ENCODE data around the gene TOP1. TPM values are rescaled to one million over a fixed set of nuclear protein-coding genes. Genes with fewer than 3 reads are reported as not detected.

Gene TOP1
- total RNA-seq, 6 experiments from 2014 or later = 17.3 to 29.7 (median 25.5) TPM

- no peak for DNase-seq
- no peak overlapping the region for H3K4me3 ChIP-seq
- WGBS (ENCODE audit: insufficient coverage, low coverage, low lambda C conversion rate, missing lambda C conversion rate) = 69% methylated on average over 3 of the region's 3 CpGs
- no peaks in the 10 kb centered on the region for H3K36me3 ChIP-seq
- no peak for ATAC-seq
- TF ChIP-seq POLR2A (IDR thresholded peaks at IDR 0.05) = no peak
- TF ChIP-seq, protein P1, sequence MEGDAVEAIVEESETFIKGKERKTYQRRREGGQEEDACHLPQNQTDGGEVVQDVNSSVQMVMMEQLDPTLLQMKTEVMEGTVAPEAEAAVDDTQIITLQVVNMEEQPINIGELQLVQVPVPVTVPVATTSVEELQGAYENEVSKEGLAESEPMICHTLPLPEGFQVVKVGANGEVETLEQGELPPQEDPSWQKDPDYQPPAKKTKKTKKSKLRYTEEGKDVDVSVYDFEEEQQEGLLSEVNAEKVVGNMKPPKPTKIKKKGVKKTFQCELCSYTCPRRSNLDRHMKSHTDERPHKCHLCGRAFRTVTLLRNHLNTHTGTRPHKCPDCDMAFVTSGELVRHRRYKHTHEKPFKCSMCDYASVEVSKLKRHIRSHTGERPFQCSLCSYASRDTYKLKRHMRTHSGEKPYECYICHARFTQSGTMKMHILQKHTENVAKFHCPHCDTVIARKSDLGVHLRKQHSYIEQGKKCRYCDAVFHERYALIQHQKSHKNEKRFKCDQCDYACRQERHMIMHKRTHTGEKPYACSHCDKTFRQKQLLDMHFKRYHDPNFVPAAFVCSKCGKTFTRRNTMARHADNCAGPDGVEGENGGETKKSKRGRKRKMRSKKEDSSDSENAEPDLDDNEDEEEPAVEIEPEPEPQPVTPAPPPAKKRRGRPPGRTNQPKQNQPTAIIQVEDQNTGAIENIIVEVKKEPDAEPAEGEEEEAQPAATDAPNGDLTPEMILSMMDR (IDR thresholded peaks at IDR 0.05) = no peak
- intact Hi-C loops (cut with DNase I) = no loop called here
- no peaks in the 10 kb centered on the region for H3K9me3 ChIP-seq
- H3K27me3 ChIP-seq = no peaks in the 10 kb centered on the region
- no peaks in the 10 kb centered on the region for H3K4me1 ChIP-seq
- H3K27ac ChIP-seq = no peak overlapping the region
Observed at GRCh38 chr20:41009946-41010345, 18.7 kb upstream of the TOP1 start.

DNA sequence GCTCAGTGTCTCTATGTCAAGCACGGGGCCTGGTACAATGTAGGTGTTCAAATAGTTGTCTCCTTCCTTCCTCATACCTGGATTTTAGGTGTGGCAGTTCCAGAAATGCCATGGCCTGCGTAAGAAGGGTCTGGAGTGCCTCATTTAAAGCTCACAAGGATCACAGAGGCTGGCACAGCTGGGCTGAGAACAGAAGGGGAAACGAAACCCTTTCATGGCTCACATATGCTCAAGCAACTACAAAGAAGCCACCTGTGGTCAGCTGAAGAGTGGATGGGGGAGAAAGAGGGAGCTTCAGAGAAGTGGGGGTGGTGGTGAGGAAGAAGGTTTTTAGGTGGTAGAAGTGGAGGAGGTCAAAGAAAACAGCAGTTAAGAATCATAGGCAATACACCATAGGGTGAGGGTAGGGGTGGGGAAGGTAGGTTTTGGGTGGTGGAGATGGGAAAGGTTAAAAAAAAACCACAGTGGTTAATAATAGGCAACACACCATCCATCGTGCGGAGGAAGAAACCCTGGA lies 17.0 kb upstream of the TOP1 start:
- ATAC-seq = no peak
- H3K36me3 ChIP-seq = no peaks in the 10 kb centered on the region
- H3K27me3 ChIP-seq = no peaks in the 10 kb centered on the region
- no peak for TF ChIP-seq POLR2A (IDR thresholded peaks at IDR 0.05)
- TF ChIP-seq, protein P1 (IDR thresholded peaks at IDR 0.05) = no peak
- no peaks in the 10 kb centered on the region for H3K4me1 ChIP-seq
- H3K9me3 ChIP-seq = no peaks in the 10 kb centered on the region
- intact Hi-C loops (cut with DNase I) = no loop called here
- H3K27ac ChIP-seq = no peak overlapping the region
- no peak for DNase-seq
- 61% methylated on average over 4 of the region's 5 CpGs for WGBS (ENCODE audit: insufficient coverage, low coverage, low lambda C conversion rate, missing lambda C conversion rate)
- no peak overlapping the region for H3K4me3 ChIP-seq

DNA sequence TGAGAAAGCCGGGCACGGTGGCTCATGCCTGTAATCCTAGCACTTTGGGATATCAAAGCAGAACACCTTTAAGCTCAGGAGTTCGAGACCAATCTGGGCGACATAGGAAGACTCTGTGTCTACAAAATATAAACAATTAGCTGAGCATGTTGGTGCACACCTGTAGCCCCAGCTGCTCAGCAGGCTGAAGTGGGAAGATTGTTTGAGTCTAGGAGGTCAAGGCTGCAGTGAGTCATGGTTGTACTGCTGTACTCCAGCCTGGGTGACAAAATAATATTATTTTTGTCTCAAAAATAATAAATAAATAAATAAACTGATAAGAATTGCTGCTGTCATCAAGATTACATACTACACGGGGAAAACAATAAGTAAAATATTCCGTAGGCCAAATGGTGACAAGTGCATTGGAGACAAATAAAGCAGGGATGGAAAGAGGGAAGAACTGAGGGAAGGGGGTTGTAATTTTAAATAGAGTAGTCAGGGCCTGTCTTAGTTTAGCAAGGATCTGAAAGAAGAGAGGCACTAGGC lies 14.0 kb upstream of the TOP1 start:
- no peak overlapping the region for H3K27ac ChIP-seq
- H3K27me3 ChIP-seq = no peaks in the 10 kb centered on the region
- no peak for TF ChIP-seq POLR2A (IDR thresholded peaks at IDR 0.05)
- intact Hi-C loops (cut with DNase I) = no loop called here
- no peak overlapping the region for H3K4me3 ChIP-seq
- WGBS (ENCODE audit: insufficient coverage, low coverage, low lambda C conversion rate, missing lambda C conversion rate) = 88% methylated on average over 6 of the region's 6 CpGs
- H3K36me3 ChIP-seq = no peaks in the 10 kb centered on the region
- no peaks in the 10 kb centered on the region for H3K4me1 ChIP-seq
- DNase-seq (no peak), ATAC-seq (no peak)
- no peaks in the 10 kb centered on the region for H3K9me3 ChIP-seq

DNA sequence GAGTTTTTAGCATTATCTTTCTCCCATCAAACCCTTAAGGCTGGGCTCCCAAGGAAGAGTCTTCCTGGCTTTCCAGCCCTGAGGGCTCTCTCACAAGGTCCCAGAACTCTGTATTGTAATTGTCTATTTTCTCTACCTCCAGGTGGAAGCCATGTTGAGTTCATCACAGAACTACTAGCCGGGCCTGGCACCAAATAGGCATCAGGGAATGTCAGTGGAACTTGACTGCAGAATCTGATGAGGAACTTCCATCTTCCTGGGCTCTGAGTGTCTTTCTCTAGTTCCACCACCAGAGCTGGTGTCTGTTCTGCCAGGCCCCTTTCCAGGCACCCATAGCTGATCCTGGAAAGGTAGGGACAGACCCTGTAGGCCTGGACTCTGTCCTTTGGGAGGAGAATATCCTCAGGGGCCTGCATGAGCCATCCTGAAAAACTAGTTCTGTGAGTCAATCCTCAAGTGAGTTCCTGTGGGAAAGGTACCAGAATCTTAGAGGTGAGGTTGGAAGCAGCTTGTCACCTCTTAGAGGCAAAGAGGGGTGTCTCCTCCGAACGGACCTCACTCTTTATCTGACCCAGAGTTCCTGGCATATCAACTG lies 11.1 kb upstream of the TOP1 start:
- Histone ChIP-seq H3K27ac (no peak overlapping the region), H3K36me3 (no peaks in the 10 kb centered on the region), H3K4me1 (no peaks in the 10 kb centered on the region), H3K9me3 (no peaks in the 10 kb centered on the region), H3K4me3 (no peak overlapping the region), H3K27me3 (no peaks in the 10 kb centered on the region)
- DNase-seq = no peak
- TF ChIP-seq, protein P1 (IDR thresholded peaks at IDR 0.05) = no peak
- TF ChIP-seq POLR2A (IDR thresholded peaks at IDR 0.05) = no peak
- 50% methylated on average over 1 of the region's 3 CpGs for WGBS (ENCODE audit: insufficient coverage, low coverage, low lambda C conversion rate, missing lambda C conversion rate)
- intact Hi-C loops (cut with DNase I) = no loop called here
- ATAC-seq = no peak

- H3K27ac ChIP-seq = no peak overlapping the region
- no peak overlapping the region for H3K4me3 ChIP-seq
Observed at GRCh38 chr20:41018153-41018552, 10.5 kb upstream of the TOP1 start.

More at GRCh38 chr20:41018153-41018552, 10.5 kb upstream of the TOP1 start:
- H3K36me3 ChIP-seq = no peaks in the 10 kb centered on the region
- WGBS (ENCODE audit: insufficient coverage, low coverage, low lambda C conversion rate, missing lambda C conversion rate) = 79% methylated on average over 2 of the region's 2 CpGs
- no peaks in the 10 kb centered on the region for H3K4me1 ChIP-seq
- intact Hi-C loops (cut with DNase I) = no loop called here
- ATAC-seq (no peak), DNase-seq (no peak)
- no peak for TF ChIP-seq POLR2A (IDR thresholded peaks at IDR 0.05)
- TF ChIP-seq, protein P1 (IDR thresholded peaks at IDR 0.05) = no peak
- no peaks in the 10 kb centered on the region for H3K27me3 ChIP-seq
- H3K9me3 ChIP-seq = no peaks in the 10 kb centered on the region

All from right lobe of liver (tissue), 6 donors.